NB4 (cell line): ENCODE results near the gene CYP8B1.

Source experiments
- CTCF ChIP-seq: IDR thresholded peaks from one replicate; pipeline ENCODE4 v1.5.1; 2012; ENCODE audit warnings: low read depth, low read length
- MAX ChIP-seq: IDR thresholded peaks from 2 replicates; pipeline ENCODE4 v1.6.1; 2011; ENCODE audit warnings: low read depth, low read length
- POLR2A ChIP-seq: IDR thresholded peaks from 2 replicates; pipeline ENCODE4 v1.6.1; 2011; ENCODE audit warnings: mild to moderate bottlenecking; ENCODE audit not compliant: insufficient read length; ENCODE audit errors: extremely low read depth

- TF ChIP-seq CTCF (no peak), POLR2A (no peak), MAX (no peak)
These were observed 19.8 kb upstream of the CYP8B1 start for GRCh38 chr3:42895580-42895868.
